ENCODE measurements around the gene ARHGAP21.

ARHGAP21 gene

GRCh38 chr10:24569330-24569796 lies 154.3 kb downstream of the ARHGAP21 start:
- Mint-ChIP-seq H3K27me3 (peaks cover 34% of the 10 kb centered on the region), H3K4me3 (no peak overlapping the region)

GRCh38 chr10:24568042-24568441 lies 155.6 kb downstream of the ARHGAP21 start:
- H3K36me3 Mint-ChIP-seq, result no peaks in the 10 kb centered on the region

More at GRCh38 chr10:24569330-24569796, 154.3 kb downstream of the ARHGAP21 start:
- Mint-ChIP-seq H3K27ac (no peak overlapping the region), H3K36me3 (no peaks in the 10 kb centered on the region), H3K4me1 (no peaks in the 10 kb centered on the region), H3K9me3 (no peaks in the 10 kb centered on the region)
- ATAC-seq, result no peak

GRCh38 chr10:24561453-24561852 lies 162.2 kb downstream of the ARHGAP21 start:
- Mint-ChIP-seq H3K27ac (no peak overlapping the region), H3K9me3 (no peaks in the 10 kb centered on the region), H3K36me3 (no peaks in the 10 kb centered on the region), H3K27me3 (no peaks in the 10 kb centered on the region), H3K4me3 (no peak overlapping the region), H3K4me1 (no peaks in the 10 kb centered on the region)
- no peak for ATAC-seq

More at GRCh38 chr10:24568042-24568441, 155.6 kb downstream of the ARHGAP21 start:
- no peaks in the 10 kb centered on the region for H3K4me1 Mint-ChIP-seq
- no peak overlapping the region for H3K4me3 Mint-ChIP-seq
- H3K9me3 Mint-ChIP-seq, result no peaks in the 10 kb centered on the region
- H3K27me3 Mint-ChIP-seq, result peaks cover 34% of the 10 kb centered on the region
- no peak for ATAC-seq
- no peak overlapping the region for H3K27ac Mint-ChIP-seq

- no peaks in the 10 kb centered on the region for H3K27me3 Mint-ChIP-seq
- no peak overlapping the region for H3K27ac Mint-ChIP-seq
- no peaks in the 10 kb centered on the region for H3K9me3 Mint-ChIP-seq
- H3K36me3 Mint-ChIP-seq, result no peaks in the 10 kb centered on the region
- H3K4me1 Mint-ChIP-seq, result no peaks in the 10 kb centered on the region
- H3K4me3 Mint-ChIP-seq, result no peak overlapping the region
- no peak for ATAC-seq
These were observed 166.6 kb downstream of the ARHGAP21 start for GRCh38 chr10:24556750-24557742.

- Mint-ChIP-seq H3K4me3 (no peak overlapping the region), H3K27ac (no peak overlapping the region), H3K27me3 (no peaks in the 10 kb centered on the region), H3K9me3 (no peaks in the 10 kb centered on the region), H3K36me3 (no peaks in the 10 kb centered on the region), H3K4me1 (no peaks in the 10 kb centered on the region)
- ATAC-seq, result no peak
These were observed 167.4 kb downstream of the ARHGAP21 start for GRCh38 chr10:24556126-24556749.

- Mint-ChIP-seq H3K4me1 (no peaks in the 10 kb centered on the region), H3K27ac (no peak overlapping the region), H3K9me3 (no peaks in the 10 kb centered on the region), H3K36me3 (no peaks in the 10 kb centered on the region), H3K4me3 (no peak overlapping the region), H3K27me3 (no peaks in the 10 kb centered on the region)
- ATAC-seq, result no peak
These were observed 169.7 kb downstream of the ARHGAP21 start for GRCh38 chr10:24554036-24554435.

GRCh38 chr10:24553051-24553612 lies 170.6 kb downstream of the ARHGAP21 start:
- Mint-ChIP-seq H3K9me3 (no peaks in the 10 kb centered on the region), H3K27me3 (no peaks in the 10 kb centered on the region), H3K4me3 (no peak overlapping the region), H3K36me3 (no peaks in the 10 kb centered on the region), H3K27ac (no peak overlapping the region), H3K4me1 (no peaks in the 10 kb centered on the region)
- ATAC-seq, result no peak

GRCh38 chr10:24552346-24553016 lies 171.2 kb downstream of the ARHGAP21 start:
- no peaks in the 10 kb centered on the region for H3K4me1 Mint-ChIP-seq
- no peaks in the 10 kb centered on the region for H3K36me3 Mint-ChIP-seq
- H3K4me3 Mint-ChIP-seq, result no peak overlapping the region
- no peaks in the 10 kb centered on the region for H3K9me3 Mint-ChIP-seq
- H3K27ac Mint-ChIP-seq, result no peak overlapping the region
- no peak for ATAC-seq
- H3K27me3 Mint-ChIP-seq, result no peaks in the 10 kb centered on the region

GRCh38 chr10:24551161-24551560 lies 172.5 kb downstream of the ARHGAP21 start:
- no peak overlapping the region for H3K4me3 Mint-ChIP-seq
- H3K27me3 Mint-ChIP-seq, result no peaks in the 10 kb centered on the region
- ATAC-seq, result no peak
- no peaks in the 10 kb centered on the region for H3K4me1 Mint-ChIP-seq
- no peaks in the 10 kb centered on the region for H3K36me3 Mint-ChIP-seq
- H3K27ac Mint-ChIP-seq, result no peak overlapping the region
- no peaks in the 10 kb centered on the region for H3K9me3 Mint-ChIP-seq

GRCh38 chr10:24550680-24551079 lies 173.0 kb downstream of the ARHGAP21 start:
- Mint-ChIP-seq H3K4me1 (no peaks in the 10 kb centered on the region), H3K27me3 (no peaks in the 10 kb centered on the region), H3K36me3 (no peaks in the 10 kb centered on the region), H3K27ac (no peak overlapping the region), H3K9me3 (no peaks in the 10 kb centered on the region), H3K4me3 (no peak overlapping the region)
- ATAC-seq, result no peak

GRCh38 chr10:24545585-24545984 lies 178.1 kb downstream of the ARHGAP21 start:
- Mint-ChIP-seq H3K4me3 (no peak overlapping the region), H3K27ac (no peak overlapping the region), H3K27me3 (peaks cover 7% of the 10 kb centered on the region), H3K4me1 (no peaks in the 10 kb centered on the region), H3K36me3 (no peaks in the 10 kb centered on the region), H3K9me3 (no peaks in the 10 kb centered on the region)
- no peak for ATAC-seq

GRCh38 chr10:24544776-24545175 lies 178.9 kb downstream of the ARHGAP21 start:
- H3K27ac Mint-ChIP-seq, result no peak overlapping the region
- no peaks in the 10 kb centered on the region for H3K4me1 Mint-ChIP-seq
- no peaks in the 10 kb centered on the region for H3K36me3 Mint-ChIP-seq
- H3K9me3 Mint-ChIP-seq, result no peaks in the 10 kb centered on the region
- H3K27me3 Mint-ChIP-seq, result peaks cover 7% of the 10 kb centered on the region
- H3K4me3 Mint-ChIP-seq, result no peak overlapping the region
- no peak for ATAC-seq

GRCh38 chr10:24542314-24543270 lies 181.1 kb downstream of the ARHGAP21 start:
- H3K9me3 Mint-ChIP-seq, result no peaks in the 10 kb centered on the region
- ATAC-seq, result no peak

GRCh38 chr10:24541239-24541753 lies 182.4 kb downstream of the ARHGAP21 start:
- no peak for ATAC-seq
- Mint-ChIP-seq H3K9me3 (no peaks in the 10 kb centered on the region), H3K36me3 (no peaks in the 10 kb centered on the region)

More at GRCh38 chr10:24542314-24543270, 181.1 kb downstream of the ARHGAP21 start:
- Mint-ChIP-seq H3K27ac (no peak overlapping the region), H3K4me1 (no peaks in the 10 kb centered on the region), H3K4me3 (no peak overlapping the region), H3K27me3 (peaks cover 7% of the 10 kb centered on the region), H3K36me3 (no peaks in the 10 kb centered on the region)

More at GRCh38 chr10:24541239-24541753, 182.4 kb downstream of the ARHGAP21 start:
- Mint-ChIP-seq H3K27ac (no peak overlapping the region), H3K4me3 (no peak overlapping the region), H3K27me3 (peaks cover 7% of the 10 kb centered on the region), H3K4me1 (no peaks in the 10 kb centered on the region)

Data from stimulated activated memory B cell treated with anti-CD40 and anti-IgM and Interleukin-4, amounts not matched to agents 10 μg/mL and 1 μg/mL and 100 μg/mL, for 72 hours (primary cell).